ENCODE results near the gene VWDE. TPM values are rescaled to one million over a fixed set of nuclear protein-coding genes. Genes with fewer than 3 reads are reported as not detected.

The VWDE gene
- total RNA-seq, 1 experiment from 2014 or later = 13.7 TPM

- H4K20me1 ChIP-seq (ENCODE audit: insufficient read depth) = no peaks in the 10 kb centered on the region
Observed at GRCh38 chr7:12423997-12424745, 20.5 kb upstream of the VWDE start.

GRCh38 chr7:12423355-12423996 is 19.8 kb upstream of the VWDE start:
- no peaks in the 10 kb centered on the region for H3K79me2 ChIP-seq (ENCODE audit: insufficient read depth, low read length)
- peak overlapping the region; percentile 22 for H3K4me2 ChIP-seq (ENCODE audit: low read length)
- peaks cover 2% of the 10 kb centered on the region; the same call in 1 of the 2 replicates for H3K9me2 ChIP-seq (ENCODE audit: insufficient read depth)
- ChIA-PET RAD21 (ENCODE audit: low non-redundant PET in 1 of 2, low total read pairs in 2 of 2, uncharacterized antibody in 2 of 2, unreplicated experiment in 2 of 2) (no interaction called here), CTCF (interaction anchor here (1.3 kb wide), 1 partner anchor 10 kb away, joined by 7 read pairs; no protein-coding TSS in a partner anchor), POLR2A (no interaction called here)
- no peak overlapping the region for H3K4me3 ChIP-seq (replicated peaks in 1 of 2; ENCODE audit: low read depth in 1 of 2, low read length in 2 of 2)
- DNase-seq (ENCODE audit: low read depth, low spot score) (no peak), ATAC-seq (no peak)
- no TSS peak for BruUV-seq (replicated peaks)
- peak overlapping the region; percentile 49 for H2AFZ ChIP-seq (ENCODE audit: low read depth, low read length, poor library complexity, severe bottlenecking)
- no peaks in the 10 kb centered on the region for H4K20me1 ChIP-seq (ENCODE audit: insufficient read depth)
- peaks cover 0 to 16% of the 10 kb centered on the region in 2 experiments; a peak in 1 of 4 replicates for H3K4me1 ChIP-seq (ENCODE audit: control insufficient read depth in 1 of 2, insufficient read depth in 2 of 2, low read length in 2 of 2)
- no peak for TF ChIP-seq POLR2AphosphoS5 (IDR thresholded peaks at IDR 0.05; ENCODE audit: low read depth, low read length)
- intact Hi-C loops (cut with micrococcal nuclease) = no loop called here
- H3K27ac ChIP-seq (ENCODE audit: low read depth, low read length) = no peak overlapping the region
- H3K9me3 ChIP-seq (ENCODE audit: control insufficient read depth in 1 of 2, insufficient read depth in 1 of 2, low read depth in 1 of 2, low read length in 2 of 2) = no peaks in the 10 kb centered on the region; a peak in 1 of 4 replicates
- H3K9ac ChIP-seq (ENCODE audit: low read length) = no peak overlapping the region
- no peaks in the 10 kb centered on the region for H3K36me3 ChIP-seq (ENCODE audit: control insufficient read depth in 1 of 2, insufficient read depth in 2 of 2, low read length in 2 of 2)
- no peaks in the 10 kb centered on the region for H3K27me3 ChIP-seq (ENCODE audit: insufficient read depth, low read length)

More at GRCh38 chr7:12423997-12424745, 20.5 kb upstream of the VWDE start:
- TF ChIP-seq RAD21 (IDR thresholded peaks at IDR 0.05; ENCODE audit: low read depth) (no peak), ELF1 (IDR thresholded peaks at IDR 0.05; ENCODE audit: borderline replicate concordance, low read depth) (no peak), ATF3 (IDR thresholded peaks at IDR 0.05) (no peak), POLR2AphosphoS5 (IDR thresholded peaks at IDR 0.05; ENCODE audit: low read depth, low read length) (no peak), EGR1 (IDR thresholded peaks at IDR 0.05; ENCODE audit: low read depth) (no peak), POLR2A (IDR thresholded peaks at IDR 0.05; ENCODE audit: borderline replicate concordance, extremely low read depth, insufficient read depth, insufficient read length) (no peak)
- Histone ChIP-seq H3K27ac (ENCODE audit: low read depth, low read length) (no peak overlapping the region), H3K9me2 (ENCODE audit: insufficient read depth) (peaks cover 2% of the 10 kb centered on the region; the same call in 1 of the 2 replicates), H3K4me1 (ENCODE audit: control insufficient read depth in 1 of 2, insufficient read depth in 2 of 2, low read length in 2 of 2) (peaks cover 0 to 16% of the 10 kb centered on the region in 2 experiments; a peak in 1 of 4 replicates), H2AFZ (ENCODE audit: low read depth, low read length, poor library complexity, severe bottlenecking) (peak overlapping the region; percentile 49), H3K4me3 (replicated peaks in 1 of 2; ENCODE audit: low read depth in 1 of 2, low read length in 2 of 2) (no peak overlapping the region), H3K9ac (ENCODE audit: low read length) (no peak overlapping the region), H3K79me2 (ENCODE audit: insufficient read depth, low read length) (no peaks in the 10 kb centered on the region), H3K9me3 (ENCODE audit: control insufficient read depth in 1 of 2, insufficient read depth in 1 of 2, low read depth in 1 of 2, low read length in 2 of 2) (no peaks in the 10 kb centered on the region; a peak in 1 of 4 replicates), H3K4me2 (ENCODE audit: low read length) (peak overlapping the region; percentile 22; the same call in 1 of the 2 replicates), H3K36me3 (ENCODE audit: control insufficient read depth in 1 of 2, insufficient read depth in 2 of 2, low read length in 2 of 2) (no peaks in the 10 kb centered on the region), H3K27me3 (ENCODE audit: insufficient read depth, low read length) (no peaks in the 10 kb centered on the region)
- POLR2A ChIA-PET = no interaction called here
- CTCF ChIA-PET = interaction anchor here (0.7 kb wide), 1 partner anchor 10 kb away, joined by 3 read pairs; no protein-coding TSS in a partner anchor
- RAD21 ChIA-PET (ENCODE audit: low non-redundant PET in 1 of 2, low total read pairs in 2 of 2, uncharacterized antibody in 2 of 2, unreplicated experiment in 2 of 2) = no interaction called here
- DNase-seq (ENCODE audit: low read depth, low spot score) = no peak
- ATAC-seq = peak; percentile 11; the same call in 1 of the 2 replicates
- BruUV-seq (replicated peaks) = no TSS peak
- intact Hi-C loops (cut with micrococcal nuclease) = no loop called here
